ENCODE results near the gene GPBP1. TPM values are rescaled to one million over a fixed set of nuclear protein-coding genes. Genes with fewer than 3 reads are reported as not detected.

The GPBP1 gene
- total RNA-seq, 4 donors from 2014 or later, result 63.2 to 92.1 (median 72.7) TPM

DNA sequence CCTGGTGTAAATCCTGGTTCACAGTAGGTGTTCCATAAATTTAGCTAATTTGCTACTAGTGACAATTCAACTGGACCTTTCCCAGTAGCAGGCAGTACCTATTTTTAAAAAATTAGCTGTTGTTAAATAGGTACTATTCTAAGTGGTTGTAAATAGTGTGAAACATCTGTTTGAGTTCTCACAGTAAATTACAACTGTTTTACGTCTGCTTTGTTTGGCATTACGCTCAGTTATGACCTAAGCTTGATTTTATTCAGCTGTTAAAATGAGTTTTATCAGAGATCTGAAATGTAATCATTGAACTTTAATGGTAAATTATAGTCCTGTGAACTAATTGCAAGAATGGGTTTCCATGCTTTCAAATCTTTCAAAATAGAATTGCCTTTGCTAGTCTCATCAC lies 93.9 kb downstream of the GPBP1 start:
- TF ChIP-seq, protein P1, sequence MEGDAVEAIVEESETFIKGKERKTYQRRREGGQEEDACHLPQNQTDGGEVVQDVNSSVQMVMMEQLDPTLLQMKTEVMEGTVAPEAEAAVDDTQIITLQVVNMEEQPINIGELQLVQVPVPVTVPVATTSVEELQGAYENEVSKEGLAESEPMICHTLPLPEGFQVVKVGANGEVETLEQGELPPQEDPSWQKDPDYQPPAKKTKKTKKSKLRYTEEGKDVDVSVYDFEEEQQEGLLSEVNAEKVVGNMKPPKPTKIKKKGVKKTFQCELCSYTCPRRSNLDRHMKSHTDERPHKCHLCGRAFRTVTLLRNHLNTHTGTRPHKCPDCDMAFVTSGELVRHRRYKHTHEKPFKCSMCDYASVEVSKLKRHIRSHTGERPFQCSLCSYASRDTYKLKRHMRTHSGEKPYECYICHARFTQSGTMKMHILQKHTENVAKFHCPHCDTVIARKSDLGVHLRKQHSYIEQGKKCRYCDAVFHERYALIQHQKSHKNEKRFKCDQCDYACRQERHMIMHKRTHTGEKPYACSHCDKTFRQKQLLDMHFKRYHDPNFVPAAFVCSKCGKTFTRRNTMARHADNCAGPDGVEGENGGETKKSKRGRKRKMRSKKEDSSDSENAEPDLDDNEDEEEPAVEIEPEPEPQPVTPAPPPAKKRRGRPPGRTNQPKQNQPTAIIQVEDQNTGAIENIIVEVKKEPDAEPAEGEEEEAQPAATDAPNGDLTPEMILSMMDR (IDR thresholded peaks at IDR 0.05; ENCODE audit: low read depth), result no peak

DNA sequence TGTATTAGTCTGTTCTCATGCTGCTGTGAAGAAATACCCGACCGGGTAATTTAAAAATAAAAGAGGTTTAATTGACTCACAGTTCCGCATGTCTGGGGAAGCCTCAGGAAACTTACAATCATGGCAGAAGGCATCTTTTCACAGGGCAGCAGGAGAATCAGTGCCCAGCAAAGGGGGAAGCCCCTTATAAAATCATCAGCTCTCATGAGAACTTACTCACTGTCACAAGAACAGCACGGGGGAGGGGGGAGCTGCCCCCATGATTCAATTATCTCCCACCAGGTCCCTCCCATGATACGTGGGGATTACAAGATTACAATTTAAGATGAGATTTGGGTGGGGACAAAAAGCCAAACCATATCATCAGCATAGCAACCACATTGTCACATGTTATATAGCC lies 102.5 kb downstream of the GPBP1 start:
- TF ChIP-seq, protein P1 (IDR thresholded peaks at IDR 0.05; ENCODE audit: low read depth), result no peak

DNA sequence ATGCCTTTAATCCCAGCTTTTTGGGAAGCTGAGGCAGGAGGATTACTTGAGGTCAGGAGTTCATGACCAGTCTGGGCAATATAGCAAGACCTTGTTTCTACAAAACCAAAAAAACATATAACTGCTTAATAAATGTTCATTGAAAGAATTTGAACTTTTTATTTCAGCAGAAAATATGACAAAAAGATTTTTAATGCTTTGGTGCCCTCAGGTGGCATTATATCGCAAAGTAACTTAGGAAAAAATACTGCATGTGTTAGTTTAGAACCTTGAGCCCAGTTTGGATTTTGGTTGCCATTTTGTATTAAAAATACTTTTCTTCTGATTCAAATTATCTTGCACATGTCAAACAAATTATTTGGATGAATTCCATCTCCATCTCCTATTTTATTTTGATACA lies 103.2 kb downstream of the GPBP1 start:
- TF ChIP-seq, protein P1 (IDR thresholded peaks at IDR 0.05; ENCODE audit: low read depth), result no peak

DNA sequence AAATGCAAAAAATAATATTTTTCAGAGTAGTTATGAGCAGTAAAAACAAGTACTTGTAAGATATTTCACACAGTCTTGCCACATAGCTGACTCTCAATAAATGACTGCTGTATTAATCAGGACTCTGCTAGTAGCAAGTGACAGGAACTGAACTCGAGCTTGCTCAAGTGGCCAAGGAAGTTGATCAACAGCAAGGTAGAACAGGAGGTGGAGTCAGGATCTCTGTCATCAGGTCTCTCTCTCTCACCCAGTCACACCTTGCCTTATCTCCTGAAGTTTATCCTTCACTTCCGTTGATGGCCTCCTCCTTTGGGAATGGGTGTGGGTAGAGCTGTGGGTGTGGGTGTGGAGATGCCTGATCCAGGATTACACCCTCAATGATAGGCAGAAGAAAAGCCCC lies 107.0 kb downstream of the GPBP1 start:
- TF ChIP-seq, protein P1 (IDR thresholded peaks at IDR 0.05; ENCODE audit: low read depth), result no peak

DNA sequence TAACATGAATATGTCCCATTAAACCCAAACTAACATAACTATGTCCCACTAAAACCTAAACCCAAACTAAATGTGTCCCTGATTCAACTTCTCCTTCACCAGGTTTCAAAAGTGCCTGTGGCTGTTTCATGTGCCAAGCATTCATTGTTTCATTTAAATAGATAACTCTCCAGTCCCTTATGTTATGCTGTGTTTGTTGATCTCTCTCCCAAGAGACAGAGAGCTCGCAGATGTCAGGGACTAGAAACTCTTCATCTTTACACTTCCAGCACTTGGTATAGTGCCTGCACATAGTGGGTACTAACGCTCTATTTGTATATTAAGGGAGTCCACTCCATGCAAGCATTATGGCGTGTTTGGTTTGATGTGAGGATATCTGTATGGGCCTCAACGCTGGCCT lies 118.0 kb downstream of the GPBP1 start:
- TF ChIP-seq, protein P1 (IDR thresholded peaks at IDR 0.05; ENCODE audit: low read depth), result no peak

DNA sequence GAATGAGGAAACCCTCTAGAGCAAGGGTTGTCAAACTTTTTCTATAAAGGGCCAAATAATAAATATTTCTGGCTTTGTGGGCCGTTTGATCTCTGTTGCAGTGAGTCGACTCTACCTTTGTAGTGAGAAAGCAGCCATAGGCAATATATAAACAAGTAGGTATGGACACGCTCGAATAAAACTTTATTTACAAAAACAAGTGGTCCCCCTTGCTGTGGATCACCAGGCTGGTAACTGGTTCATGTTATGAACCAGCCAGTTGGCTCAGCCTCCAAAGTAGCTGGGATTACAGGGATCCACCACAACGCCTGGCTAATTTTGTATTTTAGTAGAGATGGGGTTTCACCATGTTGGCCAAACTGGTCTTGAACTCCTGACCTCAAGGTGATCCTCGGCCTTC lies 118.5 kb downstream of the GPBP1 start:
- TF ChIP-seq, protein P1 (IDR thresholded peaks at IDR 0.05; ENCODE audit: low read depth), result no peak

DNA sequence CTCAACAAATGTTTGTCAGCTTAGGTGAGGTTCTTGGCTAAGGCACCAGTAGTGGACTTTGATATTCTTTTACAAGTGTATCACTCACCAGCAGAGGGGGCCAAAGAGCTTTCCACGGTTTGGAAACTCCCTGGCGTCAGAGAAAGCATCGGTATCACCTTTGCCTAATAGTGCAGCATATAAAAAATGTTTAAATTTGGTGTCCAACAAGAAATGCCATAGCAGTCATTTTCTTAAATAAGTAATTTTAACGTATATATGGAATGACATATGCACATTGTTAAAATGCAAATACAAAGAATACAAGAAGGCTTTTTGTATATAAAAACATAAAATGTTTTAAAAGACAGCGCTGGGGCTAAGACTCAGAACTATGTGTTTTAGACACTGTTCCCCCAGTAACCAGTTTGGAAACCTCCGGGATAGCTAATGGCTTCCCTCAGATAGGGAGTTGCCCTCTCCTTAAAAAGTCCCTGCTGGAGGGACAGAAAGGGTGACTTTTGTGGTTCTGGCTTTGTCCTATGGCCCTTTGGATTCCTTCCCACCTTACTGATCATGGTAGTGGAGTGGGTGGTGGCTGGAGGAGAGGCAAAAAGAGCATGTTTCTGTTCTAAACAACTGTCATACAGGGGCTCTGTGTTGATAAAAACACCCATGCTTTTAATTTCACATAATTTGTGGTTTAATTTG lies 124.6 kb downstream of the GPBP1 start:
- TF ChIP-seq, protein P1 (IDR thresholded peaks at IDR 0.05; ENCODE audit: low read depth), result no peak
